ENCODE measurements around the gene SP3. TPM values are rescaled to one million over a fixed set of nuclear protein-coding genes. Genes with fewer than 3 reads are reported as not detected.

The SP3 gene
- polyA plus RNA-seq, 3 donors, result 44.8 to 66.2 (median 54.2) TPM

GRCh38 chr2:173886613-173887012 lies 78.6 kb downstream of the SP3 start:
- no peak overlapping the region for H3K4me3 ChIP-seq (replicated peaks in 1 of 3; ENCODE audit: low read depth in 2 of 3, low read length in 3 of 3)
- H2AFZ ChIP-seq (ENCODE audit: insufficient read depth, low read depth, low read length, poor library complexity, severe bottlenecking), result no peak overlapping the region
- H3K4me2 ChIP-seq (replicated peaks; ENCODE audit: extremely low read depth, low read length, poor library complexity, severe bottlenecking), result no peak overlapping the region
- H4K20me1 ChIP-seq (ENCODE audit: insufficient read depth, low read length), result no peaks in the 10 kb centered on the region
- H3K4me1 Mint-ChIP-seq, result peaks cover 9% of the 10 kb centered on the region
- H3K27ac Mint-ChIP-seq, result no peak overlapping the region
- H3K9me3 ChIP-seq (replicated peaks in 1 of 2; ENCODE audit: control insufficient read depth in 1 of 2, insufficient read depth in 1 of 2, low read length in 2 of 2), result peaks cover 22 to 25% of the 10 kb centered on the region in 2 donors
- WGBS (ENCODE audit: insufficient coverage), result 100% methylated on average over 2 of the region's 3 CpGs
- no peaks in the 10 kb centered on the region for H3K36me3 ChIP-seq (replicated peaks in 1 of 2; ENCODE audit: control insufficient read depth in 1 of 2, insufficient read depth in 2 of 2, low read length in 2 of 2)
- no peaks in the 10 kb centered on the region for H3K27me3 ChIP-seq (ENCODE audit: control insufficient read depth in 2 of 2, insufficient read depth in 2 of 2, low read length in 2 of 2)
- peaks cover 0 to 4% of the 10 kb centered on the region in 2 donors for H3K36me3 Mint-ChIP-seq
- no peak for DNase-seq
- intact Hi-C loops (cut with micrococcal nuclease), result loop anchor here in 1 of 2 donors (10.0 kb wide), 1 partner anchor 458 kb away; no protein-coding TSS in a partner anchor
- H3K9ac ChIP-seq (ENCODE audit: insufficient read depth, low read length, poor library complexity, severe bottlenecking), result no peak overlapping the region
- peaks cover 2 to 3% of the 10 kb centered on the region in 2 donors for H3K4me1 ChIP-seq (ENCODE audit: control insufficient read depth in 1 of 2, insufficient read depth in 2 of 2, low read length in 2 of 2)
- peaks cover 22 to 33% (median 29%) of the 10 kb centered on the region in 7 donors for H3K9me3 Mint-ChIP-seq
- TF ChIP-seq CTCF (IDR thresholded peaks at IDR 0.05), result no peak
- no peak overlapping the region for H3K27ac ChIP-seq (ENCODE audit: low read depth in 1 of 2, low read length in 2 of 2)
- H3K79me2 ChIP-seq (ENCODE audit: insufficient read depth, low read length), result no peaks in the 10 kb centered on the region
- H3K4me3 Mint-ChIP-seq, result no peak overlapping the region
- peaks cover under 1 to 4% (median 2%) of the 10 kb centered on the region in 3 donors for H3K27me3 Mint-ChIP-seq (ENCODE audit: low read depth in 3 of 3)

GRCh38 chr2:173884025-173884802 lies 81.0 kb downstream of the SP3 start:
- Histone ChIP-seq H3K27ac (ENCODE audit: low read depth in 1 of 2, low read length in 2 of 2) (no peak overlapping the region), H3K4me1 (ENCODE audit: control insufficient read depth in 1 of 2, insufficient read depth in 2 of 2, low read length in 2 of 2) (peaks cover 11% of the 10 kb centered on the region in 2 donors), H2AFZ (ENCODE audit: insufficient read depth, low read depth, low read length, poor library complexity, severe bottlenecking) (no peak overlapping the region), H3K9ac (ENCODE audit: insufficient read depth, low read length, poor library complexity, severe bottlenecking) (no peak overlapping the region), H3K4me3 (replicated peaks in 1 of 3; ENCODE audit: low read depth in 2 of 3, low read length in 3 of 3) (no peak overlapping the region), H3K79me2 (ENCODE audit: insufficient read depth, low read length) (no peaks in the 10 kb centered on the region), H4K20me1 (ENCODE audit: insufficient read depth, low read length) (no peaks in the 10 kb centered on the region), H3K36me3 (replicated peaks in 1 of 2; ENCODE audit: control insufficient read depth in 1 of 2, insufficient read depth in 2 of 2, low read length in 2 of 2) (no peaks in the 10 kb centered on the region), H3K4me2 (replicated peaks; ENCODE audit: extremely low read depth, low read length, poor library complexity, severe bottlenecking) (no peak overlapping the region), H3K9me3 (replicated peaks in 1 of 2; ENCODE audit: control insufficient read depth in 1 of 2, insufficient read depth in 1 of 2, low read length in 2 of 2) (peaks cover 8 to 12% of the 10 kb centered on the region in 2 donors), H3K27me3 (ENCODE audit: control insufficient read depth in 2 of 2, insufficient read depth in 2 of 2, low read length in 2 of 2) (no peaks in the 10 kb centered on the region)
- WGBS (ENCODE audit: insufficient coverage), result 100% methylated on average over 1 of the region's 2 CpGs
- Mint-ChIP-seq H3K9me3 (peaks cover 14 to 17% (median 16%) of the 10 kb centered on the region in 7 donors), H3K4me1 (peaks cover 24% of the 10 kb centered on the region), H3K27me3 (ENCODE audit: low read depth in 3 of 3) (peaks cover 0 to 2% (median 0%) of the 10 kb centered on the region in 3 donors), H3K36me3 (peaks cover 0 to 4% of the 10 kb centered on the region in 2 donors), H3K4me3 (peak overlapping the region in 1 of 2 donors; percentile 59), H3K27ac (no peak overlapping the region)
- DNase-seq, result peak; percentile 34 to 55 (median 48)
- TF ChIP-seq CTCF (IDR thresholded peaks at IDR 0.05), result peak; percentile 71
- intact Hi-C loops (cut with micrococcal nuclease), result loop anchor here in 1 of 2 donors (10.0 kb wide), 1 partner anchor 461 kb away; no protein-coding TSS in a partner anchor

All from CD14-positive monocyte (primary cell).